Subcutaneous adipose tissue (tissue), 4 donors: ENCODE measurements around the gene CBFA2T2. TPM values are rescaled to one million over a fixed set of nuclear protein-coding genes. Genes with fewer than 3 reads are reported as not detected.

Source experiments
- total RNA-seq, 4 donors: library from RNA; depleted of rRNA; stranded (reverse); fragments of >200 nt; gene quantifications; one replicate each; pipeline ENCODE4 v1.1.0, GENCODE V29; 2016
- TF ChIP-seq, protein P1 (sequence below): fragments of 450-650 bp; IDR thresholded peaks from one replicate; pipeline ENCODE4 v1.5.1; 2016; ENCODE audit warnings: low read depth, mild to moderate bottlenecking, control low read depth, antibody characterized with exemption, moderate library complexity

The CBFA2T2 gene
- total RNA-seq, 4 donors from 2014 or later = 8.5 to 13.4 (median 10.0) TPM

DNA sequence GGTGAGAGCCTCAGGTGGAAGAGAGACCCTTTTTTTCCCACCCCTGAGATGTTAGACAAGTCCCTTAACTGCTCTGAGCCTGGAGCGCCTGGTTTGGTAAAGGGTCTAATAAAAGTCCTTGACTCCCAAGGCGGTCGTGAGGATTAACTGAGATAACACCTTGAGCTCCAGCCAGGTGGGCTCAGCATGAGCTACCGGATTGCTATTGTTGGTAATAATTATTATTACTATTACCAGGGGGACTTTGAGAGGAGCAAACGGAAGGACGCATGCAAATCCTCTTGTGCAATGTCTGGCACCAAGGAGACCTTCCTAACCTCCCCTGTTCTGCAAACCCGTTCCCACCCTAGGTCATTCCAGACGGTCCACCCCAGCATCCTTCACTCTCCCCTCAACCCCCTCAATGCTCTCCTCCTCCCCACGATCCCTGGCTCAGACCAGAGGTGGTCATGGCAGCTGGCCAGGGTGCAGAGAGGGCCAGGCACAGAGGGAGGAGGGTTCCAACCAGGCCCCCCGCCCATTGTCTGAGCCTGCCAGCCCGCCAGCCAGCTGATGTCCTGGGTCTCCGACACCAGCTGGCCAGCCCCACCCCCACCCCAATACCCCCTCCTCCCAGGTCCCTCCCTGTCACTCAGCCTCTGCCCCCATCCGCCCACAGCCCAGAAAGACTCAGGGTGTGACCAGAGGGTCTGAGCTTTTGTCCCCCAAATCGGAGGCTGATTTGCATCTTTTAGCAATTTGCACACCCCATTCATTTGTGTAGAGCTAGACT lies 14.3 kb upstream of the CBFA2T2 start:
- TF ChIP-seq, protein P1, sequence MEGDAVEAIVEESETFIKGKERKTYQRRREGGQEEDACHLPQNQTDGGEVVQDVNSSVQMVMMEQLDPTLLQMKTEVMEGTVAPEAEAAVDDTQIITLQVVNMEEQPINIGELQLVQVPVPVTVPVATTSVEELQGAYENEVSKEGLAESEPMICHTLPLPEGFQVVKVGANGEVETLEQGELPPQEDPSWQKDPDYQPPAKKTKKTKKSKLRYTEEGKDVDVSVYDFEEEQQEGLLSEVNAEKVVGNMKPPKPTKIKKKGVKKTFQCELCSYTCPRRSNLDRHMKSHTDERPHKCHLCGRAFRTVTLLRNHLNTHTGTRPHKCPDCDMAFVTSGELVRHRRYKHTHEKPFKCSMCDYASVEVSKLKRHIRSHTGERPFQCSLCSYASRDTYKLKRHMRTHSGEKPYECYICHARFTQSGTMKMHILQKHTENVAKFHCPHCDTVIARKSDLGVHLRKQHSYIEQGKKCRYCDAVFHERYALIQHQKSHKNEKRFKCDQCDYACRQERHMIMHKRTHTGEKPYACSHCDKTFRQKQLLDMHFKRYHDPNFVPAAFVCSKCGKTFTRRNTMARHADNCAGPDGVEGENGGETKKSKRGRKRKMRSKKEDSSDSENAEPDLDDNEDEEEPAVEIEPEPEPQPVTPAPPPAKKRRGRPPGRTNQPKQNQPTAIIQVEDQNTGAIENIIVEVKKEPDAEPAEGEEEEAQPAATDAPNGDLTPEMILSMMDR = no peak

GRCh38 chr20:33477386-33478234 lies 12.3 kb upstream of the CBFA2T2 start:
- TF ChIP-seq, protein P1 = no peak

- TF ChIP-seq, protein P1 = no peak
Measured at GRCh38 chr20:33480048-33480447, 9.8 kb upstream of the CBFA2T2 start.

DNA sequence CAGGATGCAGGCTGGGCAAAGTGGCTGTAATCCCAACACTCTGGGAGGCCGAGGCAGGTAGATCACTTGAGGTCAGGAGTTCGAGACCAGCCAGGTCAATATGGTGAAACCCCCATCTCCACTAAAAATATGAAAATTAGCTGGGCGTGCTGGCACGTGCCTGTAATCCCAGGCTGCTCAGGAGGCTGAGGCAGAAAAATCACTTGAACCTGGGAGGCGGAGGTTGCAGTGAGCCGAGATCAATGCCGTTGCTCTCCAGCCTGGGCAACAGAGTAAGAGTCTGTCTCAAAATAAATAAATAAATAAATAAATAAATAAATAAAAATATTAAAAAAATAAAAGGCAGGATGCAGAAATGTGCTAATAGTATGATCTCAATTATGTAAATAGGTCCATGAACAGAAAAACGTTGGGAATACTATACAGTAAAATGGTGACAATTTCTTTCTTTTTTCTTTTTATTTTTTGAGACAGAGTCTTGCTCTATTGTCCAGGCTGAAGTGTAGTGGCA lies 8.4 kb upstream of the CBFA2T2 start:
- TF ChIP-seq, protein P1 = no peak

DNA sequence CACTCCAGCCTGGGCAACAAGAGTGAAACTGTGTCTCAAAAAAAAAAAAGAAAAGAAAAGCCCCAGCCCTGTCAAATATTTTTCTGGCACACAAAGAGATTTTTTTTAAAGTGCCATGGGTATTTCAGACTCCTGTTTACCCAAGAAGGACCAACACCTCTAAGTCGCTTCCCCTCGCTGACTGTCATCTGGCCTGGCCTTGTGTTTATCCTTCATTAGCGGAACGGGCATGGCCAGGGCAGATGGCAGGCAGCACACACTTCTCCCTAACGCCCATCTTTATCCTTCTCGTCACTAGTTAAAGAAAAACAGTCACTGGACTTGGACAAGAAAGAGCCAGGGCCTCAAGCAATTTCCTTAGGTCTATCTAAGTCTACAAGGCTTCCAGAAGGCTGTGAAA lies 7.3 kb upstream of the CBFA2T2 start:
- TF ChIP-seq, protein P1 = no peak

DNA sequence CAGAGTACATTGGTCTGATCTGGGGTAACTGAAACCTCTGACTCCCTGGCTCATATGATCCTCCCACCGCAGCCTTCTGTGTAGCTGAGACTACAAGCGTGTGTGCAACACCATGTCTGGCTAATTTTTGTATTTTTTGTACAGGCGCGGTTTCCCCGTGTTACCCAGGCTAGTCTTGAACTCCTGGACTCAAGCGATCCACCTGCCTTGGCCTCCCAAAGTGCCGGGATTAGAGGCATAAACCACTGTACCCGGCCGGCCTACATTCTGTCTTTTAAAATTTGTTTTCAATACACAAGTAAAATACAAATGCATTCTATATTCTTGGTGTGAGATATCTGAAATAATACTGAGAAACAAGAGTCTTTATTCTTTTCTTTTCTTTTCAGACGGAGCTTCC lies 1.7 kb upstream of the CBFA2T2 start:
- TF ChIP-seq, protein P1 = no peak

- TF ChIP-seq, protein P1 = no peak
Measured at GRCh38 chr20:33489495-33490022, 337 bp upstream of the CBFA2T2 start.
